SK-N-SH (cell line): ENCODE data around the gene CHERP. TPM values are rescaled to one million over a fixed set of nuclear protein-coding genes. Genes with fewer than 3 reads are reported as not detected.

ENCODE experiments used
- CTCF ChIA-PET: fragments of 300-600, 350-600 bp; formaldehyde crosslinking; extraction: SDS; loops from one replicate; lab custom pipeline; 2021; lab: Yijun Ruan, JAX
- POLR2A ChIA-PET: fragments of 350-600 bp; sonication (Branson Sonifier 250); formaldehyde crosslinking; extraction: SDS; loops from one replicate; lab custom pipeline; 2020; ENCODE audit warnings: antibody characterized with exemption, inconsistent platforms; lab: Yijun Ruan, JAX
- DNase-seq: peaks from one replicate; pipeline ENCODE4 v3.0.0; 2012
- H2AFZ ChIP-seq: fragments of 200-600 bp; sonication (generic); 2 replicates; pipeline ENCODE4 v1.8.1; 2016; ENCODE audit warnings: antibody characterized with exemption, mild to moderate bottlenecking, low read depth
- H3F3A ChIP-seq: fragments of 200-600 bp; sonication (generic); replicated peaks from 2 replicates; pipeline ENCODE3; 2016; ENCODE audit warnings: antibody characterized with exemption, mild to moderate bottlenecking; ENCODE audit not compliant: insufficient read depth
- H3K27ac ChIP-seq, 2 experiments: fragments of 200-500 bp in 1 of 2; fragments of 200-600 bp in 1 of 2; sonication (Bioruptor generic) in 1 of 2; sonication (generic), shearing (Covaris generic) in 1 of 2; 2 replicates each; pipeline versions ENCODE4 v1.5.1 to v1.6.1; 2014 to 2016; ENCODE audit warnings: low read depth in 2 of 2, inconsistent platforms in 1 of 2, low read length in 1 of 2, mild to moderate bottlenecking in 1 of 2, mixed read lengths in 1 of 2
- H3K27me3 ChIP-seq: fragments of 200-600 bp; sonication (generic), shearing (Covaris generic); 2 replicates; pipeline ENCODE4 v1.6.1; 2016; ENCODE audit warnings: mixed run types; ENCODE audit not compliant: insufficient read depth
- H3K36me3 ChIP-seq, 2 experiments: fragments of 200-500 bp in 1 of 2; fragments of 200-600 bp in 1 of 2; sonication (Bioruptor generic) in 1 of 2; sonication (generic) in 1 of 2; replicated peaks in 1 of 2; 2 replicates each; pipeline versions ENCODE3 to v1.5.1; 2014 to 2016; ENCODE audit warnings: low read length in 1 of 2, mild to moderate bottlenecking in 1 of 2; ENCODE audit not compliant: insufficient read depth in 2 of 2, control insufficient read depth in 1 of 2
- H3K4me1 ChIP-seq, 2 experiments: fragments of 200-500 bp in 1 of 2; fragments of 200-600 bp in 1 of 2; sonication (Bioruptor generic) in 1 of 2; sonication (generic), shearing (Covaris generic) in 1 of 2; 2 replicates each; pipeline versions ENCODE4 v1.5.1 to v1.6.1; 2014 to 2016; ENCODE audit warnings: low read depth in 1 of 2, low read length in 1 of 2, mixed run types in 1 of 2; ENCODE audit not compliant: insufficient read depth in 2 of 2, control insufficient read depth in 1 of 2
- H3K4me2 ChIP-seq: fragments of 200-600 bp; sonication (generic), shearing (Covaris generic); 2 replicates; pipeline ENCODE4 v1.6.1; 2017; ENCODE audit warnings: mixed run types
- H3K4me3 ChIP-seq, 2 experiments: fragments of 200-500 bp in 1 of 2; fragments of 200-600 bp in 1 of 2; sonication (Bioruptor generic) in 1 of 2; sonication (generic), shearing (Covaris generic) in 1 of 2; 2 replicates each; pipeline versions ENCODE4 v1.5.1 to v1.8.1; 2014 to 2016; ENCODE audit warnings: low read depth in 2 of 2, inconsistent platforms in 1 of 2, low read length in 1 of 2, mild to moderate bottlenecking in 1 of 2, mixed read lengths in 1 of 2, moderate library complexity in 1 of 2
- H3K79me2 ChIP-seq: fragments of 200-600 bp; sonication (generic); 2 replicates; pipeline ENCODE4 v1.8.1; 2017; ENCODE audit warnings: mild to moderate bottlenecking; ENCODE audit not compliant: insufficient read depth
- H3K9ac ChIP-seq: fragments of 200-600 bp; sonication (generic); 2 replicates; pipeline ENCODE4 v1.6.1; 2017; ENCODE audit warnings: mixed run types
- H3K9me2 ChIP-seq: fragments of 200-600 bp; sonication (generic); 2 replicates; pipeline ENCODE4 v1.6.1; 2017; ENCODE audit warnings: mixed run types
- H3K9me3 ChIP-seq: fragments of 200-600 bp; sonication (generic); 2 replicates; pipeline ENCODE4 v1.6.1; 2017; ENCODE audit warnings: mixed run types, mild to moderate bottlenecking, moderate library complexity
- H4K20me1 ChIP-seq: fragments of 200-600 bp; sonication (generic); 2 replicates; pipeline ENCODE4 v1.6.1; 2017; ENCODE audit warnings: mild to moderate bottlenecking, mixed run types; ENCODE audit not compliant: insufficient read depth
- CHD2 ChIP-seq: fragments of 150-350 bp; IDR thresholded peaks from 2 replicates; pipeline ENCODE4 v1.6.1; 2018; ENCODE audit warnings: low read length; ENCODE audit not compliant: partially characterized antibody
- CTCF ChIP-seq: fragments of 200-600 bp; sonication (generic); IDR thresholded peaks from 2 replicates; pipeline ENCODE4 v1.6.1; 2017; ENCODE audit warnings: antibody characterized with exemption, mild to moderate bottlenecking, moderate library complexity
- EP300 ChIP-seq, 2 experiments: IDR thresholded peaks; 2 replicates each; pipeline versions ENCODE4 v1.4.0 to v1.6.1; 2012; ENCODE audit warnings: borderline replicate concordance in 1 of 2, low read depth in 1 of 2, low read length in 1 of 2
- FOXJ3 ChIP-seq: sonication (generic); formaldehyde crosslinking; IDR thresholded peaks from 2 replicates; pipeline ENCODE4 v1.5.1; 2020; ENCODE audit warnings: mild to moderate bottlenecking, missing genetic modification reagents
- GABPA ChIP-seq: IDR thresholded peaks from 2 replicates; pipeline ENCODE4 v1.4.0; 2012; ENCODE audit warnings: low read depth, mild to moderate bottlenecking
- GATA2 ChIP-seq: sonication (generic); formaldehyde crosslinking; IDR thresholded peaks from 2 replicates; pipeline ENCODE4 v1.5.0; 2020; ENCODE audit warnings: mild to moderate bottlenecking, missing genetic modification reagents
- IRF3 ChIP-seq: fragments of 150-350 bp; IDR thresholded peaks from 2 replicates; pipeline ENCODE4 v1.6.1; 2016; ENCODE audit warnings: mild to moderate bottlenecking, low read depth, low read length
- JUND ChIP-seq: IDR thresholded peaks from 2 replicates; pipeline ENCODE4 v1.4.0; 2012
- MAX ChIP-seq: IDR thresholded peaks from 2 replicates; pipeline ENCODE4 v1.4.0; 2012; ENCODE audit warnings: low read depth
- MEF2A ChIP-seq: IDR thresholded peaks from 2 replicates; pipeline ENCODE4 v1.4.0; 2012; ENCODE audit warnings: low read depth, borderline replicate concordance
- PBX3 ChIP-seq: IDR thresholded peaks from 2 replicates; pipeline ENCODE4; 2012
- RAD21 ChIP-seq: IDR thresholded peaks from 2 replicates; pipeline ENCODE4 v1.6.1; 2012; ENCODE audit warnings: mild to moderate bottlenecking, low read length
- TAF1 ChIP-seq: IDR thresholded peaks from 2 replicates; pipeline ENCODE4 v1.6.1; 2012; ENCODE audit warnings: low read depth, mild to moderate bottlenecking, low read length, moderate library complexity, borderline replicate concordance
- TCF12 ChIP-seq: IDR thresholded peaks from 2 replicates; pipeline ENCODE4 v1.4.0; 2012
- TEAD4 ChIP-seq: IDR thresholded peaks from 2 replicates; pipeline ENCODE4 v1.4.0; 2012; ENCODE audit warnings: mild to moderate bottlenecking, borderline replicate concordance; ENCODE audit not compliant: insufficient read depth
- USF1 ChIP-seq: IDR thresholded peaks from 2 replicates; pipeline ENCODE4 v1.4.0; 2012; ENCODE audit warnings: low read depth, borderline replicate concordance
- USF2 ChIP-seq: fragments of 150-350 bp; IDR thresholded peaks from 2 replicates; pipeline ENCODE4 v1.6.1; 2017; ENCODE audit warnings: antibody characterized with exemption, low read length, low read depth, borderline replicate concordance
- YY1 ChIP-seq: IDR thresholded peaks from 2 replicates; pipeline ENCODE4 v1.4.0; 2012; ENCODE audit warnings: low read depth, mild to moderate bottlenecking
- WGBS: methylation state at CpG from one replicate; pipeline ENCODE4 v1.1.6; 2017; ENCODE audit warnings: low lambda C conversion rate; 5-methylcytosine and 5-hydroxymethylcytosine counted together
- polyA plus RNA-seq, 3 experiments: library from polyadenylated mRNA; depleted of rRNA; stranded (reverse); fragments of >200 nt; gene quantifications; 2 replicates each; pipeline ENCODE4 v1.2.3, GENCODE V29; 2012

Gene CHERP
- polyA plus RNA-seq, 1 of the 3 experiments (the other 2 are of a cell fraction), result 16.8 TPM

- ChIA-PET POLR2A (no interaction called here), CTCF (interaction anchor here (0.6 kb wide), 1 partner anchor 26 kb away, joined by 3 read pairs; no protein-coding TSS in a partner anchor)
- Histone ChIP-seq H3K4me1 (peaks cover 0 to 2% of the 10 kb centered on the region in 2 experiments; a peak in 1 of 4 replicates), H3K4me3 (no peak overlapping the region), H4K20me1 (no peaks in the 10 kb centered on the region), H3K9ac (no peak overlapping the region), H3K9me2 (no peaks in the 10 kb centered on the region), H3F3A (peaks cover 3% of the 10 kb centered on the region), H2AFZ (no peak overlapping the region), H3K27me3 (no peaks in the 10 kb centered on the region; the same call in 1 of the 2 replicates), H3K4me2 (no peak overlapping the region), H3K9me3 (no peaks in the 10 kb centered on the region), H3K36me3 (no peaks in the 10 kb centered on the region), H3K27ac (no peak overlapping the region), H3K79me2 (peaks cover under 1% of the 10 kb centered on the region)
- 66% methylated on average over 3 of the region's 3 CpGs for WGBS
- no peak for DNase-seq
- no peak for TF ChIP-seq GABPA
- TF ChIP-seq FOXJ3 (CRISPR knock-in tag), result no peak
- no peak for TF ChIP-seq CHD2
- no peak for TF ChIP-seq RAD21
- no peak for TF ChIP-seq JUND
- TF ChIP-seq CTCF, result no peak
- TF ChIP-seq TAF1, result no peak
- no peak for TF ChIP-seq TCF12
- TF ChIP-seq MAX, result no peak
- TF ChIP-seq TEAD4, result no peak
Measured at GRCh38 chr19:16476401-16476800, 65.8 kb downstream of the CHERP start.

GRCh38 chr19:16473875-16474392 is 68.3 kb downstream of the CHERP start:
- Histone ChIP-seq H2AFZ (no peak overlapping the region), H3K4me3 (no peak overlapping the region), H3K4me1 (peaks cover 8 to 10% of the 10 kb centered on the region in 2 experiments; a peak in 3 of 4 replicates), H3K9ac (no peak overlapping the region), H3K79me2 (peaks cover 25% of the 10 kb centered on the region), H3K9me2 (no peaks in the 10 kb centered on the region), H3F3A (peaks cover 3% of the 10 kb centered on the region), H3K36me3 (no peaks in the 10 kb centered on the region), H4K20me1 (peaks cover 18% of the 10 kb centered on the region; the same call in 1 of the 2 replicates), H3K27me3 (no peaks in the 10 kb centered on the region; the same call in 1 of the 2 replicates), H3K4me2 (no peak overlapping the region), H3K9me3 (no peaks in the 10 kb centered on the region), H3K27ac (no peak overlapping the region)
- no peak for DNase-seq
- ChIA-PET POLR2A (no interaction called here), CTCF (no interaction called here)
- 88% methylated on average over 13 of the region's 13 CpGs for WGBS
- TF ChIP-seq YY1, result no peak
- no peak for TF ChIP-seq MEF2A
- TF ChIP-seq USF2, result no peak
- TF ChIP-seq RAD21, result no peak
- no peak for TF ChIP-seq PBX3
- no peak for TF ChIP-seq EP300 (IDR thresholded peaks at IDR 0.05; ENCODE audit: borderline replicate concordance in 1 of 2, low read depth in 1 of 2, low read length in 1 of 2)
- no peak for TF ChIP-seq TEAD4
- no peak for TF ChIP-seq GATA2 (CRISPR knock-in tag)
- no peak for TF ChIP-seq IRF3
- no peak for TF ChIP-seq JUND
- no peak for TF ChIP-seq USF1
